AG09309 (cell line): ENCODE results near the gene SMIM23.

Experiments
- DNase-seq: peaks from one replicate; pipeline ENCODE4 v3.0.0-alpha.2; 2010; ENCODE audit warnings: low read depth
- H3K4me3 ChIP-seq: 2 replicates; pipeline ENCODE4 v1.5.1; 2011; ENCODE audit warnings: mild to moderate bottlenecking, low read depth, low read length, moderate library complexity; ENCODE audit not compliant: control insufficient read depth
- TF ChIP-seq, protein P1 (sequence below): IDR thresholded peaks from 2 replicates; pipeline ENCODE4 v1.5.1; 2011; ENCODE audit warnings: mild to moderate bottlenecking, low read depth, low read length, inconsistent platforms; ENCODE audit not compliant: insufficient read depth, control insufficient read depth; ENCODE audit errors: missing control alignments

Gene SMIM23

DNA sequence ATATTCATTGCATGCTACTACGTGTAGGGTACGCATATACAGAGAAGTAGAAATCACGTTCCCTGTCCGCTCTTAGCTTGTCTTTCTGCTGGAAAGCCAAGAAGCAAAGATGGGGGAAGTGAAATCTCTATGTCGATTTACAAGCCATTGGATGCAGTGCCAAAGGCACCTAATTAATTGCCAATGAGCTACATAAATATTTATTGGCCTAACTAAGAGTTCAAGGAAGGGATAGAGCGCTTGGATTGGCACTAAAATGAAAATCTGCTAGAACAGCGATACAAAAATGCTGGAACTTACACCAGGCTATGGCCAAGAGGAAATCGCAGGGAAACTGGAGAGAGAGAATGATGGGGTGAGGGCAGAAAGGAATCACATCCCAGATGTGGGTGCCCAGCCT is 10.8 kb downstream of the SMIM23 start:
- DNase-seq = no peak
- no peak overlapping the region for H3K4me3 ChIP-seq
- TF ChIP-seq, protein P1, sequence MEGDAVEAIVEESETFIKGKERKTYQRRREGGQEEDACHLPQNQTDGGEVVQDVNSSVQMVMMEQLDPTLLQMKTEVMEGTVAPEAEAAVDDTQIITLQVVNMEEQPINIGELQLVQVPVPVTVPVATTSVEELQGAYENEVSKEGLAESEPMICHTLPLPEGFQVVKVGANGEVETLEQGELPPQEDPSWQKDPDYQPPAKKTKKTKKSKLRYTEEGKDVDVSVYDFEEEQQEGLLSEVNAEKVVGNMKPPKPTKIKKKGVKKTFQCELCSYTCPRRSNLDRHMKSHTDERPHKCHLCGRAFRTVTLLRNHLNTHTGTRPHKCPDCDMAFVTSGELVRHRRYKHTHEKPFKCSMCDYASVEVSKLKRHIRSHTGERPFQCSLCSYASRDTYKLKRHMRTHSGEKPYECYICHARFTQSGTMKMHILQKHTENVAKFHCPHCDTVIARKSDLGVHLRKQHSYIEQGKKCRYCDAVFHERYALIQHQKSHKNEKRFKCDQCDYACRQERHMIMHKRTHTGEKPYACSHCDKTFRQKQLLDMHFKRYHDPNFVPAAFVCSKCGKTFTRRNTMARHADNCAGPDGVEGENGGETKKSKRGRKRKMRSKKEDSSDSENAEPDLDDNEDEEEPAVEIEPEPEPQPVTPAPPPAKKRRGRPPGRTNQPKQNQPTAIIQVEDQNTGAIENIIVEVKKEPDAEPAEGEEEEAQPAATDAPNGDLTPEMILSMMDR = no peak

DNA sequence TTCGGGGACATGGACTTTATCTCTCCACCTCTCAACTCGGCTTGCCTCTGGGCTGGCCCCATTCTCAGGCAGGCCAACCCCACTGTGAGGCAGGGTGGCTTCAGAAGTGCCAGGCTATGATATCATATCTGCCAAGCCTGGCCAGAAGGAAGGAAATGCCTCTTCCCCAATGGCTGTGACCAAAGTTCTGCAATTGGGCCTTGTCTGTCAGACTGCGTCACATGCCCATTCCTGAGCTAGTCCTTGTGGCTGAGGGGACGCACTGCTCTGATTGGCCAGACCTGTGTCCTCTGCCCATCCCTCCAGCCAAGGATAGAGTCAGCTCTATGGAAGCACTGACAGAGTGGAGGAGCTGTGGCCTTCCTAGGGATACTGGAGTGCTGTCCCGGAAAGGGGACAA is 11.9 kb downstream of the SMIM23 start:
- no peak for DNase-seq
- no peak overlapping the region for H3K4me3 ChIP-seq
- TF ChIP-seq, protein P1 = no peak

DNA sequence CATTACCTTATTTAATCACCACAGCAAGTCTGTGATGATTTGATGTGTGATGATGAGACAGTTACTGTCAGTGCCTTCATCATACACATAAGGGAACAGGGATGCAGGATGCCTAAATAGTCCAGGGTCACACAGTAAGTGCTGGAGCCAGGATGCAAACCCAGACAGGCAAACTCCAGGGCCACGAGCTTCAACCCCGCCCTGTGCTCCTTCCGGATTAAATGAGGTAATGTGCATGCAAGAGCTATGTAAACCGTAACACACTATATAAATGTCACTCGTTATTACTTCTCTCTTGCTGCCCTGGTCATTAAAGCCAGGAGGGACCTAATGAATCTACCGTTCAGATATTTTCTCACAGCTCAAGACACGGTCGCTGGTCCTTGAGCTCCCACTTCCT is 12.8 kb downstream of the SMIM23 start:
- TF ChIP-seq, protein P1 = no peak
- no peak for DNase-seq

DNA sequence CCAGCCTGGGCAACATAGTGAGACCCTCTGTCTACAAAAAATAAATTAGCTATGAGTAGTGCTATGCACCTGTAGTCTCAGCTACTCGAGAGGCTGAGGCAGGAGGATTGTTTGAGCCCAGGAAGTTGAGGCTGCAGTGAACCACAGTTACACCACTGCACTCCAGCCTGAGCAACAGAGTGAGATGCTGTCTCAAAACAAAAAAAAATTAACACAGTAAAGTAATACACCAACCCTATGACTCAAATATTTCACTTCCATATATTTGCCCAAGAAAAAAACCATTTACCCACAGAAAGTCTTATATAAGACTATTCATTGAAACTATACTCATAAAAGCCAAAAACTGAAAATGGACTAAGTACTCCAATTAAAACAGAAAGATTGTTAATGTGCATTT is 16.2 kb downstream of the SMIM23 start:
- DNase-seq = no peak
- TF ChIP-seq, protein P1 = no peak
- no peak overlapping the region for H3K4me3 ChIP-seq

More for the DNA sequence above, 12.8 kb downstream of the SMIM23 start:
- H3K4me3 ChIP-seq = no peak overlapping the region

DNA sequence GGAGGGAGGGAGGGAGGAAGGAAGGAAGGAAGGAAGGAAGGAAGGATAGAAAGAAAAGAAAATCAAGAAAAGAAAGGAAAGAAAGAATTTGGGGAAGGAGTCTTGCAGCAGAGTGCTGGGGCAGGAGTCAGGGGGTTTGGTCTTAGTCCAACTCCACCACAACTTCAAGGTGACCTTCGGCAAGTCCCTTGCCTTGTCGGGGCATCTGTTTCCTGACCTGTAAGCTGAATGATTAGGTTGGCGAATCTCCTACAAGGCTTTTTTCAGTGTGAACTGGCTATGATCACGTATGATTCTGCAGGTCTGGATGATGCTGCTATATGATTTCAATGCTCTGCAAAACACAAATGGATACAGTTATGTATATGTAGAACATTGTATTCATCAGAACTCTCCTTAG is 20.1 kb downstream of the SMIM23 start:
- no peak for DNase-seq
- TF ChIP-seq, protein P1 = no peak
- no peak overlapping the region for H3K4me3 ChIP-seq

DNA sequence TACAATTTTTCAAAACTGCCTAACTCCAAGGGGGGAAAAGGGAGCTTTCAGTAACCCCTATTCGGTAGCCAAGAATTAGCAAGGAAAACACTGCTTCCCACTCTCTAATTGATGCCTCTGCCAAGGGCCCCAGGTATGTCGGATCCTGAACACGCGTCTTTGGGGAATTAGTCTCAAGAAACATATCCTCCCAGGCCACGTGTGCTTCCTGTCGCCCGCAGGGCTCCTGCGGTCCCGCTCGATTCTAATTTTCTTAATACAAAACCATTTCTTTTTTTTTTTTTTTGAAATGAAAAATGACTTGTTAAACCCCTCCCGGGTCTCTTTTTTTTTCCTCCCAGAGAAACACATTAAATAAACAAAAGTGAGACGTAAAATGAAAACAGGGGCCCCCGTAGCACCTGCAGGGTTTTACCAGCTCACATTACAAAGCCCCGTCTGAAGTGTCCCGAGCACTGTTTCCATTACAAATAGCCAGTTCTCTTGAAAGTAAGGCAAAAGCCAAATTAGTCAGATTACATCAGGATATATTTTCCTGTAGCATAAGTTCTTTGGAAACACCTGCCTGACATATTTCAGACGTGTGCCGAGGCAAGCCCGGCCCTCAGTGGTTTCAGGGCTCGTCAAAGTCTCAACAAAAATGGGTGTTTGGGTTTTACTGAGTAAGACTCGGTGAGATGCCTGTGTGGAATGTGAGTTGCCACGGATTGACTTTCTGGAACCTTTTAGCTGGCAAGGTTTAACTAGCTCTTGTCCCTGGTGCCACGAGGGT is 21.5 kb downstream of the SMIM23 start:
- DNase-seq = no peak
- TF ChIP-seq, protein P1 = no peak
- H3K4me3 ChIP-seq = no peak overlapping the region
